22Rv1 (cell line): ENCODE results near the gene ATAD3B.

Source experiments
- CTCF ChIP-seq: fragments of 450-650 bp; IDR thresholded peaks from 2 replicates; pipeline ENCODE4 v1.5.1; 2017; ENCODE audit warnings: mild to moderate bottlenecking
- ZFX ChIP-seq: fragments of 450-650 bp; IDR thresholded peaks from 2 replicates; pipeline ENCODE4 v1.6.1; 2017; ENCODE audit warnings: antibody characterized with exemption, borderline replicate concordance

- TF ChIP-seq CTCF: no peak
- no peak for TF ChIP-seq ZFX
Measured at GRCh38 chr1:1487701-1488100, 16.1 kb downstream of the ATAD3B start.
